Astrocyte (in vitro differentiated cells and primary cell): ENCODE data around the gene ADD3. TPM values are rescaled to one million over a fixed set of nuclear protein-coding genes. Genes with fewer than 3 reads are reported as not detected.

Experiments
- DNase-seq: peaks from one replicate; pipeline ENCODE4 v3.0.0-alpha.2; 2010; ENCODE audit warnings: low read depth
- FAIRE-seq: peaks from 2 replicates; lab custom pipeline; 2011; peaks lifted over from hg19 to GRCh38; lab: Jason Lieb, UNC
- H2AFZ ChIP-seq: 2 replicates; pipeline ENCODE4 v1.6.0; 2012; ENCODE audit warnings: low read depth, low read length, inconsistent platforms
- H3K27ac ChIP-seq: 2 replicates; pipeline ENCODE4 v1.5.1; 2011; ENCODE audit warnings: low read depth, low read length, inconsistent platforms
- H3K27me3 ChIP-seq: 2 replicates; pipeline ENCODE4 v1.6.0; 2011; ENCODE audit warnings: low read length, inconsistent platforms; ENCODE audit not compliant: insufficient read depth
- H3K36me3 ChIP-seq: 2 replicates; pipeline ENCODE4 v1.5.1; 2011; ENCODE audit warnings: low read length, inconsistent platforms; ENCODE audit not compliant: insufficient read depth
- H3K4me1 ChIP-seq: 2 replicates; pipeline ENCODE4 v1.5.1; 2011; ENCODE audit warnings: low read length, inconsistent platforms; ENCODE audit not compliant: insufficient read depth
- H3K4me2 ChIP-seq: 2 replicates; pipeline ENCODE4 v1.6.0; 2012; ENCODE audit warnings: low read length, inconsistent platforms
- H3K4me3 ChIP-seq: 2 replicates; pipeline ENCODE4 v1.5.1; 2011; ENCODE audit warnings: low read depth, mild to moderate bottlenecking, low read length, inconsistent platforms; ENCODE audit not compliant: insufficient read depth
- H3K79me2 ChIP-seq: 2 replicates; pipeline ENCODE4 v1.6.0; 2012; ENCODE audit warnings: mild to moderate bottlenecking, low read length, inconsistent platforms; ENCODE audit not compliant: insufficient read depth
- H3K9ac ChIP-seq: 2 replicates; pipeline ENCODE4 v1.6.0; 2012; ENCODE audit warnings: mild to moderate bottlenecking, low read length, inconsistent platforms
- H3K9me3 ChIP-seq: 2 replicates; pipeline ENCODE4 v1.5.1; 2012; ENCODE audit warnings: low read depth, mild to moderate bottlenecking, low read length, inconsistent platforms; ENCODE audit not compliant: insufficient read depth
- H4K20me1 ChIP-seq: 2 replicates; pipeline ENCODE4 v1.6.0; 2012; ENCODE audit warnings: low read length, inconsistent platforms; ENCODE audit not compliant: insufficient read depth
- H3K27ac Mint-ChIP-seq: one replicate; pipeline ENCODE4 v1.8.0; 2021; ENCODE audit warnings: mild to moderate bottlenecking, mixed read lengths; ENCODE audit not compliant: unreplicated experiment
- H3K27me3 Mint-ChIP-seq: one replicate; pipeline ENCODE4 v1.8.0; 2021; ENCODE audit warnings: low read depth, mixed read lengths; ENCODE audit not compliant: unreplicated experiment
- H3K36me3 Mint-ChIP-seq: one replicate; pipeline ENCODE4 v1.8.0; 2021; ENCODE audit warnings: low read depth, mixed read lengths; ENCODE audit not compliant: unreplicated experiment
- H3K4me1 Mint-ChIP-seq: one replicate; pipeline ENCODE4 v1.8.0; 2021; ENCODE audit warnings: low read depth, mixed read lengths; ENCODE audit not compliant: unreplicated experiment
- H3K4me3 Mint-ChIP-seq: one replicate; pipeline ENCODE4 v1.8.0; 2021; ENCODE audit warnings: mild to moderate bottlenecking, moderate library complexity, mixed read lengths; ENCODE audit not compliant: unreplicated experiment
- H3K9me3 Mint-ChIP-seq: one replicate; pipeline ENCODE4 v1.8.0; 2021; ENCODE audit warnings: mild to moderate bottlenecking, mixed read lengths; ENCODE audit not compliant: unreplicated experiment
- CTCF ChIP-seq: IDR thresholded peaks from 2 replicates; pipeline ENCODE4 v1.5.1; 2011; ENCODE audit warnings: low read depth, mild to moderate bottlenecking, inconsistent platforms, low read length, moderate library complexity; ENCODE audit not compliant: insufficient read depth
- EZH2 ChIP-seq: IDR thresholded peaks from 2 replicates; pipeline ENCODE4 v1.6.1; 2012; ENCODE audit warnings: mild to moderate bottlenecking, low read length, inconsistent platforms; ENCODE audit not compliant: insufficient read depth
- total RNA-seq: library from RNA; stranded (reverse); gene quantifications from 2 replicates; pipeline ENCODE4 v1.2.1, GENCODE V29; 2021

ADD3 gene
- total RNA-seq, 1 donor from 2014 or later = 127 TPM

- Histone ChIP-seq H3K4me1 (peaks cover 11% of the 10 kb centered on the region), H3K27me3 (no peaks in the 10 kb centered on the region), H3K9me3 (no peaks in the 10 kb centered on the region), H3K4me2 (no peak overlapping the region), H4K20me1 (no peaks in the 10 kb centered on the region), H3K79me2 (no peaks in the 10 kb centered on the region), H3K36me3 (no peaks in the 10 kb centered on the region), H2AFZ (no peak overlapping the region), H3K9ac (peak overlapping the region; percentile 37), H3K27ac (peak overlapping the region; percentile 49), H3K4me3 (no peak overlapping the region)
- Mint-ChIP-seq H3K4me1 (peaks cover 31% of the 10 kb centered on the region), H3K36me3 (peaks cover 1% of the 10 kb centered on the region), H3K9me3 (no peaks in the 10 kb centered on the region), H3K27me3 (no peaks in the 10 kb centered on the region), H3K4me3 (no peak overlapping the region), H3K27ac (peak overlapping the region; percentile 96)
- DNase-seq (no peak), FAIRE-seq (no peak)
- no peak for TF ChIP-seq CTCF
- TF ChIP-seq EZH2 = no peak
Measured at GRCh38 chr10:109976681-109977080, 31.1 kb upstream of the ADD3 start.

- H4K20me1 ChIP-seq = no peaks in the 10 kb centered on the region
- H3K27me3 ChIP-seq = no peaks in the 10 kb centered on the region
- Mint-ChIP-seq H3K4me3 (no peak overlapping the region), H3K9me3 (no peaks in the 10 kb centered on the region), H3K36me3 (peaks cover 1% of the 10 kb centered on the region), H3K27me3 (no peaks in the 10 kb centered on the region), H3K4me1 (peaks cover 38% of the 10 kb centered on the region), H3K27ac (peak overlapping the region; percentile 96)
- TF ChIP-seq EZH2 = no peak
- TF ChIP-seq CTCF = no peak
- H3K27ac ChIP-seq = peak overlapping the region; percentile 49
- FAIRE-seq (peak; percentile 32), DNase-seq (peak; percentile 48)
- no peaks in the 10 kb centered on the region for H3K9me3 ChIP-seq
- H3K36me3 ChIP-seq = no peaks in the 10 kb centered on the region
- peak overlapping the region; percentile 52 for H3K4me2 ChIP-seq
- H3K4me3 ChIP-seq = no peak overlapping the region
- peak overlapping the region; percentile 37 for H3K9ac ChIP-seq
- H3K79me2 ChIP-seq = no peaks in the 10 kb centered on the region
- H3K4me1 ChIP-seq = peaks cover 17% of the 10 kb centered on the region
- peak overlapping the region; percentile 58 for H2AFZ ChIP-seq
Measured at GRCh38 chr10:109977382-109977806, 30.4 kb upstream of the ADD3 start.

- H3K9ac ChIP-seq = peak overlapping the region; percentile 10
Measured at GRCh38 chr10:109978481-109978880, 29.3 kb upstream of the ADD3 start.

More at GRCh38 chr10:109978481-109978880, 29.3 kb upstream of the ADD3 start:
- Histone ChIP-seq H2AFZ (no peak overlapping the region), H4K20me1 (no peaks in the 10 kb centered on the region), H3K4me1 (peaks cover 17% of the 10 kb centered on the region), H3K79me2 (no peaks in the 10 kb centered on the region), H3K4me2 (peak overlapping the region; percentile 46), H3K36me3 (no peaks in the 10 kb centered on the region), H3K4me3 (no peak overlapping the region), H3K27ac (peak overlapping the region; percentile 49), H3K9me3 (no peaks in the 10 kb centered on the region), H3K27me3 (no peaks in the 10 kb centered on the region)
- Mint-ChIP-seq H3K36me3 (peaks cover 1% of the 10 kb centered on the region), H3K27me3 (no peaks in the 10 kb centered on the region), H3K4me3 (no peak overlapping the region), H3K9me3 (no peaks in the 10 kb centered on the region), H3K4me1 (peaks cover 43% of the 10 kb centered on the region), H3K27ac (peak overlapping the region; percentile 96)
- peak; percentile 40 for DNase-seq
- TF ChIP-seq CTCF = peak; percentile 73
- TF ChIP-seq EZH2 = no peak
- FAIRE-seq = peak; percentile 80
